ENCODE data around the gene TUBD1. TPM values are rescaled to one million over a fixed set of nuclear protein-coding genes. Genes with fewer than 3 reads are reported as not detected.
"Not testable (repeated sequence)": the region's sequence is repeated elsewhere in the genome, so short reads cannot be mapped to it uniquely, and the experiment has no call there.

TUBD1 gene
- total RNA-seq, result 1 to 10 TPM; 6.5 to 9.6 (median 8.0) TPM

GRCh38 chr17:59892924-59893675, at the start of gene TUBD1, which contains the start of gene RPS6KB1:
Gene TUBD1 (minus strand): TSS chr17:59892943. CDS start chr17:59891002, 1,941 bp downstream.
Gene RPS6KB1 (plus strand): TSS chr17:59893121. CDS start chr17:59893185, 64 bp downstream.
- H3K27me3 Mint-ChIP-seq (ENCODE audit: low read depth), result no peaks in the 10 kb centered on the region
- peak within 1 kb of the TSS; percentile 98 for H3K4me3 Mint-ChIP-seq
- no peaks in the 10 kb centered on the region for H3K9me3 Mint-ChIP-seq
- H3K4me1 Mint-ChIP-seq (ENCODE audit: low read depth), result peaks cover 50% of the 10 kb centered on the region
- DNase-seq (peak; percentile 95), ATAC-seq (peak; percentile 96)
- peaks cover 12% of the 10 kb centered on the region for H3K36me3 Mint-ChIP-seq (ENCODE audit: insufficient read depth)

GRCh38 chr17:59941131-59941530, 48.4 kb upstream of the TUBD1 start:
- ATAC-seq, result peak; percentile 57 to 59

GRCh38 chr17:59940697-59941096, 48.0 kb upstream of the TUBD1 start:
- not testable (repeated sequence) for H3K9me3 Mint-ChIP-seq; H3K27me3 Mint-ChIP-seq (ENCODE audit: low read depth); DNase-seq; H3K4me3 Mint-ChIP-seq
- ATAC-seq, result peak in 1 of 2 donors; percentile 18
- Mint-ChIP-seq H3K36me3 (ENCODE audit: insufficient read depth) (peaks cover 34% of the 10 kb centered on the region), H3K4me1 (ENCODE audit: low read depth) (peaks cover 28% of the 10 kb centered on the region)

More at GRCh38 chr17:59941131-59941530, 48.4 kb upstream of the TUBD1 start:
- Mint-ChIP-seq H3K4me1 (ENCODE audit: low read depth) (peaks cover 31% of the 10 kb centered on the region), H3K9me3 (no peaks in the 10 kb centered on the region), H3K36me3 (ENCODE audit: insufficient read depth) (peaks cover 36% of the 10 kb centered on the region), H3K27me3 (ENCODE audit: low read depth) (no peaks in the 10 kb centered on the region), H3K4me3 (no peak overlapping the region)
- DNase-seq, result no peak

- H3K36me3 Mint-ChIP-seq (ENCODE audit: insufficient read depth), result peaks cover 45% of the 10 kb centered on the region
- H3K4me1 Mint-ChIP-seq (ENCODE audit: low read depth); H3K27me3 Mint-ChIP-seq (ENCODE audit: low read depth); DNase-seq; H3K4me3 Mint-ChIP-seq; ATAC-seq; H3K9me3 Mint-ChIP-seq: not testable (repeated sequence)
Measured at GRCh38 chr17:59933317-59933716, 40.6 kb upstream of the TUBD1 start.

- not testable (repeated sequence) for H3K9me3 Mint-ChIP-seq; ATAC-seq; H3K27me3 Mint-ChIP-seq (ENCODE audit: low read depth); H3K4me1 Mint-ChIP-seq (ENCODE audit: low read depth); H3K4me3 Mint-ChIP-seq; DNase-seq
- peaks cover 37% of the 10 kb centered on the region for H3K36me3 Mint-ChIP-seq (ENCODE audit: insufficient read depth)
Measured at GRCh38 chr17:59930768-59931167, 38.0 kb upstream of the TUBD1 start.

- H3K36me3 Mint-ChIP-seq (ENCODE audit: insufficient read depth), result peaks cover 37% of the 10 kb centered on the region
- not testable (repeated sequence) for DNase-seq; H3K27me3 Mint-ChIP-seq (ENCODE audit: low read depth); H3K9me3 Mint-ChIP-seq; ATAC-seq; H3K4me1 Mint-ChIP-seq (ENCODE audit: low read depth); H3K4me3 Mint-ChIP-seq
Measured at GRCh38 chr17:59930121-59930520, 37.4 kb upstream of the TUBD1 start.

- DNase-seq; H3K4me3 Mint-ChIP-seq; H3K27me3 Mint-ChIP-seq (ENCODE audit: low read depth); H3K4me1 Mint-ChIP-seq (ENCODE audit: low read depth); H3K9me3 Mint-ChIP-seq; ATAC-seq: not testable (repeated sequence)
- peaks cover 22% of the 10 kb centered on the region for H3K36me3 Mint-ChIP-seq (ENCODE audit: insufficient read depth)
Measured at GRCh38 chr17:59920637-59921036, 27.9 kb upstream of the TUBD1 start.

GRCh38 chr17:59916446-59916845, 23.7 kb upstream of the TUBD1 start:
- no peaks in the 10 kb centered on the region for H3K4me1 Mint-ChIP-seq (ENCODE audit: low read depth)
- H3K9me3 Mint-ChIP-seq, result no peaks in the 10 kb centered on the region
- H3K27me3 Mint-ChIP-seq (ENCODE audit: low read depth), result no peaks in the 10 kb centered on the region
- peaks cover 30% of the 10 kb centered on the region for H3K36me3 Mint-ChIP-seq (ENCODE audit: insufficient read depth)
- DNase-seq (no peak), ATAC-seq (no peak)
- H3K4me3 Mint-ChIP-seq, result no peak overlapping the region

- ATAC-seq (peak in 1 of 2 donors; percentile 53), DNase-seq (no peak)
- H3K36me3 Mint-ChIP-seq (ENCODE audit: insufficient read depth), result peaks cover 21% of the 10 kb centered on the region
- H3K4me1 Mint-ChIP-seq (ENCODE audit: low read depth), result no peaks in the 10 kb centered on the region
- H3K9me3 Mint-ChIP-seq, result no peaks in the 10 kb centered on the region
- H3K27me3 Mint-ChIP-seq (ENCODE audit: low read depth), result no peaks in the 10 kb centered on the region
- no peak overlapping the region for H3K4me3 Mint-ChIP-seq
Measured at GRCh38 chr17:59914274-59914854, 21.6 kb upstream of the TUBD1 start.

GRCh38 chr17:59907467-59907866, 14.7 kb upstream of the TUBD1 start:
- peaks cover 10% of the 10 kb centered on the region for H3K36me3 Mint-ChIP-seq (ENCODE audit: insufficient read depth)
- DNase-seq, result no peak
- no peaks in the 10 kb centered on the region for H3K9me3 Mint-ChIP-seq
- no peaks in the 10 kb centered on the region for H3K27me3 Mint-ChIP-seq (ENCODE audit: low read depth)
- peaks cover 19% of the 10 kb centered on the region for H3K4me1 Mint-ChIP-seq (ENCODE audit: low read depth)
- H3K4me3 Mint-ChIP-seq, result no peak overlapping the region
- ATAC-seq, result no peak

- H3K9me3 Mint-ChIP-seq, result no peaks in the 10 kb centered on the region
- peaks cover 30% of the 10 kb centered on the region for H3K4me1 Mint-ChIP-seq (ENCODE audit: low read depth)
- no peak overlapping the region for H3K4me3 Mint-ChIP-seq
- DNase-seq, result no peak
- ATAC-seq, result no peak
- H3K27me3 Mint-ChIP-seq (ENCODE audit: low read depth), result no peaks in the 10 kb centered on the region
- peaks cover 9% of the 10 kb centered on the region for H3K36me3 Mint-ChIP-seq (ENCODE audit: insufficient read depth)
Measured at GRCh38 chr17:59903455-59903854, 10.7 kb upstream of the TUBD1 start.

GRCh38 chr17:59901604-59902003, 8.9 kb upstream of the TUBD1 start:
- H3K9me3 Mint-ChIP-seq, result no peaks in the 10 kb centered on the region
- no peak overlapping the region for H3K4me3 Mint-ChIP-seq
- H3K27me3 Mint-ChIP-seq (ENCODE audit: low read depth), result no peaks in the 10 kb centered on the region
- no peak for ATAC-seq
- H3K36me3 Mint-ChIP-seq (ENCODE audit: insufficient read depth), result peaks cover 8% of the 10 kb centered on the region
- H3K4me1 Mint-ChIP-seq (ENCODE audit: low read depth), result peaks cover 35% of the 10 kb centered on the region
- no peak for DNase-seq

- Mint-ChIP-seq H3K4me3 (no peak overlapping the region), H3K9me3 (no peaks in the 10 kb centered on the region), H3K4me1 (ENCODE audit: low read depth) (peaks cover 38% of the 10 kb centered on the region), H3K27me3 (ENCODE audit: low read depth) (no peaks in the 10 kb centered on the region), H3K36me3 (ENCODE audit: insufficient read depth) (peaks cover 10% of the 10 kb centered on the region)
- peak in 1 of 2 donors; percentile 63 for ATAC-seq
- no peak for DNase-seq
Measured at GRCh38 chr17:59899099-59899498, 6.4 kb upstream of the TUBD1 start.

- no peaks in the 10 kb centered on the region for H3K9me3 Mint-ChIP-seq
- H3K4me1 Mint-ChIP-seq (ENCODE audit: low read depth), result peaks cover 40% of the 10 kb centered on the region
- H3K36me3 Mint-ChIP-seq (ENCODE audit: insufficient read depth), result peaks cover 4% of the 10 kb centered on the region
- ATAC-seq (no peak), DNase-seq (no peak)
- no peak overlapping the region for H3K4me3 Mint-ChIP-seq
- no peaks in the 10 kb centered on the region for H3K27me3 Mint-ChIP-seq (ENCODE audit: low read depth)
Measured at GRCh38 chr17:59897090-59897489, 4.3 kb upstream of the TUBD1 start.

- Mint-ChIP-seq H3K36me3 (ENCODE audit: insufficient read depth) (peaks cover 7% of the 10 kb centered on the region), H3K4me3 (peak overlapping the region; percentile 98), H3K27me3 (ENCODE audit: low read depth) (no peaks in the 10 kb centered on the region), H3K4me1 (ENCODE audit: low read depth) (peaks cover 47% of the 10 kb centered on the region), H3K9me3 (no peaks in the 10 kb centered on the region)
- DNase-seq, result no peak
- no peak for ATAC-seq
Measured at GRCh38 chr17:59893676-59894100, 945 bp upstream of the TUBD1 start.
